ENCODE data around the gene TENM4. TPM values are rescaled to one million over a fixed set of nuclear protein-coding genes. Genes with fewer than 3 reads are reported as not detected.

The TENM4 gene
- total RNA-seq, 1 donor from 2014 or later, result 0.63 TPM

DNA sequence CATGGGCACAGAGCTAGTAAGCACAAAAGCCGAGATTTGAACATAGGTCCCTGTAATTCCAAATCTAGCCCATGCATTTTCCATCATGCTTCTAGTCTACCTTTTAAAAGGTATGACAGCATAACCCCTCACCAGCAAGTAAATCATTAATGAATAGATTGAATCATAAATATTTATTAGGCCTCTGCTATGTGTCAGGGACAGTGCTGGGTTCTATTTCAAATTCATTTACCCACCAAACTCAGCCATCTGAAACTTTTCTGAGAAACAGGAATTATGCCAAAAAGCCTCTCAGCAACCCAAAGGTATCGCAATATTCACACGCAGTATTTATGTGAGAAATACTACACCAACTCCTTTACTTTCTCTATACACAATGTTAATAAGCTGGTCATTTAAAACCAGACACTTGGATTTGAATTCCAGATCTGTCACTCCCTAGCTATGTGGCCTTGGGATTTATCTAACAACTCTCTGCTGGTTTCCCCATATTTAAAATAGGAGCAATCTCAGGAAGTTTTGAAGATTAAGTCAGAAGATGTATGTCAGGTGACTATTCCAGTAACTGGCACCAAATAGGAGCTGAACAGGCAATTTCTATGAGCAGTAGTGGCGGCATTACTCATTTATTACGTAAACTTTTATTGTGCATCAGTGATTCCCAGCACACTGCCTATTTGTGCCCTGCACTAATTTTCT, 191.4 kb downstream of the TENM4 start:
- H3K4me3 ChIP-seq, result no peak overlapping the region
- H3K27ac ChIP-seq (replicated peaks), result no peak overlapping the region
- intact Hi-C loops (cut with micrococcal nuclease), result no loop called here
- H3K36me3 ChIP-seq, result no peaks in the 10 kb centered on the region
- H3K27me3 ChIP-seq (ENCODE audit: low read depth), result no peaks in the 10 kb centered on the region
- no peak for DNase-seq
- peaks cover 10% of the 10 kb centered on the region for H3K4me1 ChIP-seq
- TF ChIP-seq, protein P1, sequence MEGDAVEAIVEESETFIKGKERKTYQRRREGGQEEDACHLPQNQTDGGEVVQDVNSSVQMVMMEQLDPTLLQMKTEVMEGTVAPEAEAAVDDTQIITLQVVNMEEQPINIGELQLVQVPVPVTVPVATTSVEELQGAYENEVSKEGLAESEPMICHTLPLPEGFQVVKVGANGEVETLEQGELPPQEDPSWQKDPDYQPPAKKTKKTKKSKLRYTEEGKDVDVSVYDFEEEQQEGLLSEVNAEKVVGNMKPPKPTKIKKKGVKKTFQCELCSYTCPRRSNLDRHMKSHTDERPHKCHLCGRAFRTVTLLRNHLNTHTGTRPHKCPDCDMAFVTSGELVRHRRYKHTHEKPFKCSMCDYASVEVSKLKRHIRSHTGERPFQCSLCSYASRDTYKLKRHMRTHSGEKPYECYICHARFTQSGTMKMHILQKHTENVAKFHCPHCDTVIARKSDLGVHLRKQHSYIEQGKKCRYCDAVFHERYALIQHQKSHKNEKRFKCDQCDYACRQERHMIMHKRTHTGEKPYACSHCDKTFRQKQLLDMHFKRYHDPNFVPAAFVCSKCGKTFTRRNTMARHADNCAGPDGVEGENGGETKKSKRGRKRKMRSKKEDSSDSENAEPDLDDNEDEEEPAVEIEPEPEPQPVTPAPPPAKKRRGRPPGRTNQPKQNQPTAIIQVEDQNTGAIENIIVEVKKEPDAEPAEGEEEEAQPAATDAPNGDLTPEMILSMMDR (IDR thresholded peaks at IDR 0.05; ENCODE audit: borderline replicate concordance), result no peak
- H3K9me3 ChIP-seq (replicated peaks), result no peaks in the 10 kb centered on the region

GRCh38 chr11:79244798-79245197, 196.0 kb downstream of the TENM4 start:
- DNase-seq, result no peak
- peak overlapping the region; percentile 71 for H3K27ac ChIP-seq (replicated peaks)
- peaks cover 12% of the 10 kb centered on the region for H3K4me1 ChIP-seq
- H3K27me3 ChIP-seq (ENCODE audit: low read depth), result peaks cover 9% of the 10 kb centered on the region
- intact Hi-C loops (cut with micrococcal nuclease), result no loop called here
- H3K36me3 ChIP-seq, result no peaks in the 10 kb centered on the region
- no peaks in the 10 kb centered on the region for H3K9me3 ChIP-seq (replicated peaks)
- TF ChIP-seq, protein P1 (IDR thresholded peaks at IDR 0.05; ENCODE audit: borderline replicate concordance), result no peak
- no peak overlapping the region for H3K4me3 ChIP-seq

DNA sequence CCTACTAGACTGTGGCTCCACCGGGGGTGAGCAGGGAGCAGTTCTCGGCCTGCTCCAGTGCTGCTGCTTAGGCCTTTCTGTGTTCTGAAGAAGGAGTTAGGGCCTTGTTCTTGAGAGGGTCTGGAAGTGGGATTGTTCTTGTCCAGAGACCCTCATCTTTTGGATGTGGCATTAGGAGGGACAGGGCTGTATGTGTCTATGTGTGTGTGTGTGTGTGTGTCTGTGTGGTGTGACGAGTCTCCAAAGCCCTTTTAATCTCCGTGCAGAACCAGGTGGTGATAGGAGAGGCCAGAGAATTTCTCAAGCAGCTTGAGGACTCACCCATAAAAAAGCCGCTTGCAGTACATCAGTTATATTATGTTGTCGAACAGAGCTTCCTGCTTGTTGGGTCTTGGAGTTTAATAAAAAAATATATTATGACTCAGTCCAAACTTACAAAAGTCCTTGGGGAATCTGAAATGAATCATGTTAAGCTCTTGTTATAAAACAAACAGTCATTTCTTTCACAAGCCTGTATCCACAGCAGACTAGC, 196.5 kb downstream of the TENM4 start:
- H3K9me3 ChIP-seq (replicated peaks), result no peaks in the 10 kb centered on the region
- peaks cover 13% of the 10 kb centered on the region for H3K27me3 ChIP-seq (ENCODE audit: low read depth)
- DNase-seq, result no peak
- H3K4me3 ChIP-seq, result no peak overlapping the region
- H3K36me3 ChIP-seq, result no peaks in the 10 kb centered on the region
- TF ChIP-seq, protein P1 (IDR thresholded peaks at IDR 0.05; ENCODE audit: borderline replicate concordance), result no peak
- H3K27ac ChIP-seq (replicated peaks), result peak overlapping the region; percentile 71
- H3K4me1 ChIP-seq, result peaks cover 12% of the 10 kb centered on the region
- intact Hi-C loops (cut with micrococcal nuclease), result no loop called here

- TF ChIP-seq, protein P1 (IDR thresholded peaks at IDR 0.05; ENCODE audit: borderline replicate concordance), result no peak
- DNase-seq, result no peak
- H3K4me1 ChIP-seq, result peaks cover 12% of the 10 kb centered on the region
- H3K27ac ChIP-seq (replicated peaks), result peak overlapping the region; percentile 71
- peaks cover 13% of the 10 kb centered on the region for H3K27me3 ChIP-seq (ENCODE audit: low read depth)
- intact Hi-C loops (cut with micrococcal nuclease), result no loop called here
- no peaks in the 10 kb centered on the region for H3K36me3 ChIP-seq
- no peak overlapping the region for H3K4me3 ChIP-seq
- H3K9me3 ChIP-seq (replicated peaks), result no peaks in the 10 kb centered on the region
Measured at GRCh38 chr11:79243422-79244210, 197.2 kb downstream of the TENM4 start.

DNA sequence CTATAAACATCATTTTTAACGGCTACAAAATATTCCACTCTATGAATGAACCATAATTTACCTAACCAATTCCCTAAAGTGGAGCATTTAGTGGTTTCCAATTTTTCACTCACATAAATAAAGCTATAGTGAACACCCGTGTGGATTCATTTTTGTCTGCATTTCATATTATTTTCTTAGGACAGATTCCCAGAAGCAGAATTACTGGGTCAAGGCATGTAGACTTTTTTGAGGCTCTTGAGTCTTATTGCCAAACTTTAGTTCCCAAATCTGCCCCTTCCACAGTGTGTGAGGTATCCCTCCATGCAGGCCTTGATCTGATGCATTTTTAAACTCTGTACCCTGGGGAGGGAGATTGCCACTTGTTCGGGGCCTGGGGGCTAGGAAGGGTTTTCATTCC, 198.2 kb downstream of the TENM4 start:
- Histone ChIP-seq H3K27ac (replicated peaks) (no peak overlapping the region), H3K4me3 (no peak overlapping the region), H3K4me1 (peaks cover 12% of the 10 kb centered on the region), H3K9me3 (replicated peaks) (no peaks in the 10 kb centered on the region), H3K27me3 (ENCODE audit: low read depth) (peaks cover 13% of the 10 kb centered on the region), H3K36me3 (no peaks in the 10 kb centered on the region)
- intact Hi-C loops (cut with micrococcal nuclease), result no loop called here
- no peak for DNase-seq
- TF ChIP-seq, protein P1 (IDR thresholded peaks at IDR 0.05; ENCODE audit: borderline replicate concordance), result no peak
